Panc1 (cell line): Measurements from ENCODE around the gene SLC10A4. TPM values are rescaled to one million over a fixed set of nuclear protein-coding genes. Genes with fewer than 3 reads are reported as not detected.

Source experiments
- ATAC-seq: fragments of 200-7000 bp; cut with Tn5 transposase; 2 replicates; pipeline ENCODE4 v1.9.1; 2020; ENCODE audit warnings: mild to moderate bottlenecking, moderate library complexity
- BruUV-seq: library from RNA; stranded (reverse); fragments of 400-500 nt; replicated peaks from 2 replicates; lab custom pipeline; 2021; lab: Mats Ljungman, UMichigan
- CTCF ChIA-PET: fragments of 300-600 bp; sonication (Branson Sonifier 250); formaldehyde crosslinking; loops from one replicate; lab custom pipeline; 2022; ENCODE audit warnings: antibody characterized with exemption; lab: Charles Lee
- POLR2A ChIA-PET: fragments of 300-600 bp; sonication (Branson Sonifier 250); formaldehyde crosslinking; loops from one replicate; lab custom pipeline; 2022; ENCODE audit warnings: antibody characterized with exemption; lab: Charles Lee
- DNase-seq: peaks from one replicate; pipeline ENCODE4 v3.0.0-alpha.2; 2010; ENCODE audit warnings: low read depth, low spot score
- H3K27ac ChIP-seq: 2 replicates; pipeline ENCODE4 v1.5.1; 2011; ENCODE audit warnings: mild to moderate bottlenecking, low read length, inconsistent platforms
- H3K27me3 ChIP-seq: fragments of 200-500 bp; sonication (Bioruptor generic); 2 replicates; pipeline ENCODE4 v1.6.0; 2014; ENCODE audit warnings: low read length, inconsistent platforms; ENCODE audit not compliant: control insufficient read depth, insufficient read depth
- H3K36me3 ChIP-seq: fragments of 200-500 bp; sonication (Bioruptor generic); 2 replicates; pipeline ENCODE4 v1.5.1; 2014; ENCODE audit warnings: inconsistent platforms, mild to moderate bottlenecking, low read length, moderate library complexity; ENCODE audit not compliant: control insufficient read depth, insufficient read depth
- H3K4me1 ChIP-seq: 2 replicates; pipeline ENCODE4 v1.5.1; 2011; ENCODE audit warnings: inconsistent platforms, mild to moderate bottlenecking, low read length, moderate library complexity; ENCODE audit not compliant: control insufficient read depth, insufficient read depth
- H3K4me3 ChIP-seq, 2 experiments: 2 replicates each; pipeline ENCODE4 v1.5.1; 2011 to 2012; ENCODE audit warnings: low read depth in 2 of 2, low read length in 2 of 2, mild to moderate bottlenecking in 2 of 2, inconsistent platforms in 1 of 2, moderate library complexity in 1 of 2
- H3K9me3 ChIP-seq: fragments of 200-500 bp; sonication (Bioruptor generic); 2 replicates; pipeline ENCODE4 v1.5.1; 2014; ENCODE audit warnings: low read depth, mild to moderate bottlenecking, inconsistent platforms, low read length, moderate library complexity; ENCODE audit not compliant: control insufficient read depth, insufficient read depth
- CTCF ChIP-seq: fragments of 450-650 bp; IDR thresholded peaks from 2 replicates; pipeline ENCODE4 v1.5.1; 2017; ENCODE audit warnings: mild to moderate bottlenecking
- POLR2AphosphoS5 ChIP-seq: IDR thresholded peaks from 2 replicates; pipeline ENCODE4 v1.6.1; 2012; ENCODE audit warnings: mild to moderate bottlenecking, low read depth, low read length, moderate library complexity
- REST ChIP-seq, 2 experiments: IDR thresholded peaks; 2 replicates each; pipeline ENCODE4 v1.6.1; 2011 to 2012; ENCODE audit warnings: low read depth in 2 of 2, control low read depth in 1 of 2, low read length in 1 of 2, mild to moderate bottlenecking in 1 of 2, moderate library complexity in 1 of 2; ENCODE audit not compliant: insufficient read depth in 1 of 2
- SIN3A ChIP-seq: IDR thresholded peaks from 2 replicates; pipeline ENCODE4 v1.6.1; 2012; ENCODE audit warnings: low read depth, mild to moderate bottlenecking, low read length, moderate library complexity, borderline replicate concordance; ENCODE audit not compliant: insufficient read depth
- TCF7L2 ChIP-seq: IDR thresholded peaks from 2 replicates; pipeline ENCODE4 v1.6.1; 2011; ENCODE audit warnings: mild to moderate bottlenecking, low read depth, low read length, inconsistent platforms
- in situ Hi-C: cut with HindIII; loops from 2 replicates; pipeline ENCODE4 v1.10.0; 2016; ENCODE audit warnings: low sequenced_read_pairs, low pct_unique_long_range_greater_than_20kb
- intact Hi-C: fragments of 100-400 bp; cut with micrococcal nuclease; formaldehyde crosslinking; loops from one replicate; pipeline ENCODE4 v1.10.0; 2022; ENCODE audit not compliant: unreplicated experiment
- total RNA-seq: library from RNA; stranded (reverse); gene quantifications from one replicate; pipeline ENCODE4 v1.2.1, GENCODE V29; 2021; ENCODE audit not compliant: unreplicated experiment

SLC10A4 gene
- total RNA-seq, 1 experiment from 2014 or later: 1.2 TPM

- in situ Hi-C loops (no loop called here), intact Hi-C loops (loop anchor here (10.0 kb wide), 1 partner anchor 365 kb away; no protein-coding TSS in a partner anchor)
- ATAC-seq (peak; percentile 76), DNase-seq (no peak)
- peaks cover 3% of the 10 kb centered on the region; the same call in 1 of the 2 replicates for H3K27me3 ChIP-seq
- H3K27ac ChIP-seq: no peak within 1 kb of the TSS
- H3K36me3 ChIP-seq: no peaks in the 10 kb centered on the region
- peak within 1 kb of the TSS; percentile 35 to 49 for H3K4me3 ChIP-seq
- H3K9me3 ChIP-seq: no peaks in the 10 kb centered on the region
- no peaks in the 10 kb centered on the region for H3K4me1 ChIP-seq
- ChIA-PET POLR2A (no interaction called here), CTCF (no interaction called here)
- BruUV-seq: no TSS peak
- TF ChIP-seq POLR2AphosphoS5: no peak
- TF ChIP-seq TCF7L2: no peak
- TF ChIP-seq SIN3A: no peak
- TF ChIP-seq REST (IDR thresholded peaks at IDR 0.05; ENCODE audit: insufficient read depth in 1 of 2, low read depth in 2 of 2, low read length in 1 of 2): no peak
- TF ChIP-seq CTCF: no peak
Measured at GRCh38 chr4:48490012-48490679, 7.0 kb downstream of the SLC10A4 start, which contains the start of gene ZAR1. TSS of gene ZAR1 (plus strand) at chr4:48490252. CDS start at chr4:48490292, 40 bp downstream.

- intact Hi-C loops (loop anchor here (10.0 kb wide), 1 partner anchor 366 kb away; no protein-coding TSS in a partner anchor), in situ Hi-C loops (no loop called here)
- DNase-seq (no peak), ATAC-seq (no peak)
- no peaks in the 10 kb centered on the region for H3K4me1 ChIP-seq
- no peaks in the 10 kb centered on the region for H3K36me3 ChIP-seq
- no peak overlapping the region for H3K27ac ChIP-seq
- no peak for TF ChIP-seq CTCF
- no peak for TF ChIP-seq SIN3A
- no peak for TF ChIP-seq POLR2AphosphoS5
- TF ChIP-seq TCF7L2: no peak
- TF ChIP-seq REST (IDR thresholded peaks at IDR 0.05; ENCODE audit: insufficient read depth in 1 of 2, low read depth in 2 of 2, low read length in 1 of 2): no peak
- CTCF ChIA-PET: no interaction called here
- BruUV-seq: no TSS peak
- no peak overlapping the region for H3K4me3 ChIP-seq
- no peaks in the 10 kb centered on the region for H3K9me3 ChIP-seq
- POLR2A ChIA-PET: no interaction called here
- H3K27me3 ChIP-seq: peaks cover 3% of the 10 kb centered on the region; the same call in 1 of the 2 replicates
Measured at GRCh38 chr4:48490680-48491513, 7.8 kb downstream of the SLC10A4 start.
